Measurements from ENCODE around the gene ZNF273.

The ZNF273 gene

DNA sequence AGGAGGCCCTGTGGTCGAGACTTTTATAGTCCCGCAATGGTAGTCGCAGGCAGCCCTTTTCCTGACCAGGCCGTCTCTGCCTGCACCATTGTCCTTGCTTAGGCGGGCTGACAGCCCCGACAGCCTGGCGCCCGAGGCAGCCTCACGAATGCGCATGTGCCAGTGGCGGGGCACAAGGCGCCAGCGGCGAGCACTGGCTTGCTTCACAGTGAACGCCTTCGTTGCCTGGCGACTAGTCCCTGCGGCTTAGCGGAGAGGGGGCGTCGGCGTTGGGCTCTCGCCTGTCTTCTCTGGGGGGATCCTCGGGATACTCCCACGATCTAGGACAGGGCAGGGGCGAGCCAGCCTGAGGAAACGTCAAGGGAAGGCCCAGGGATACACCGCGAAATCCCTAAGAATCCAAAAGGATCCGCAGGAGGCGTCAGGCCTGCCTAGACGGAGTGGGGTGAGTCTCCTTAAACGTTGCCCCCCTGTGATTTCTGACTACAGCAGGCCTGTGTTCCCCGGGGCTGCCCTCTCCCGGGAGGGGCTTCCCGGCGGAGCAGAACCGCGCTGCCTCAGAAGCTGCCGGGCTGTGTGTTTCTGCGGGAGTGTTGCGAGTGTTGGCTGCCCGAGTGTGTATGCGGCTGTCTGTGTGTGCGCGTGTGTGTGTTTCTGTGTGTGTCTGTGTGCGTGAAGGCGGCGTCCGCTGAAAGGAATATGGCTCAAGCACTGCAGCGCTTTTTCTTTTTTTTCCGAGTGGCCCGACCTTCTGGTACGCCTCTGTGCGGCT lies 20.5 kb upstream of the ZNF273 start (continued):
- TF ChIP-seq, protein P1, sequence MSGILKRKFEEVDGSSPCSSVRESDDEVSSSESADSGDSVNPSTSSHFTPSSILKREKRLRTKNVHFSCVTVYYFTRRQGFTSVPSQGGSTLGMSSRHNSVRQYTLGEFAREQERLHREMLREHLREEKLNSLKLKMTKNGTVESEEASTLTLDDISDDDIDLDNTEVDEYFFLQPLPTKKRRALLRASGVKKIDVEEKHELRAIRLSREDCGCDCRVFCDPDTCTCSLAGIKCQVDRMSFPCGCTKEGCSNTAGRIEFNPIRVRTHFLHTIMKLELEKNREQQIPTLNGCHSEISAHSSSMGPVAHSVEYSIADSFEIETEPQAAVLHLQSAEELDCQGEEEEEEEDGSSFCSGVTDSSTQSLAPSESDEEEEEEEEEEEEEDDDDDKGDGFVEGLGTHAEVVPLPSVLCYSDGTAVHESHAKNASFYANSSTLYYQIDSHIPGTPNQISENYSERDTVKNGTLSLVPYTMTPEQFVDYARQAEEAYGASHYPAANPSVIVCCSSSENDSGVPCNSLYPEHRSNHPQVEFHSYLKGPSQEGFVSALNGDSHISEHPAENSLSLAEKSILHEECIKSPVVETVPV (CRISPR knock-in tag; IDR thresholded peaks at IDR 0.05): no peak
- no peak for TF ChIP-seq SNAI2 (CRISPR knock-in tag; IDR thresholded peaks at IDR 0.05)

DNA sequence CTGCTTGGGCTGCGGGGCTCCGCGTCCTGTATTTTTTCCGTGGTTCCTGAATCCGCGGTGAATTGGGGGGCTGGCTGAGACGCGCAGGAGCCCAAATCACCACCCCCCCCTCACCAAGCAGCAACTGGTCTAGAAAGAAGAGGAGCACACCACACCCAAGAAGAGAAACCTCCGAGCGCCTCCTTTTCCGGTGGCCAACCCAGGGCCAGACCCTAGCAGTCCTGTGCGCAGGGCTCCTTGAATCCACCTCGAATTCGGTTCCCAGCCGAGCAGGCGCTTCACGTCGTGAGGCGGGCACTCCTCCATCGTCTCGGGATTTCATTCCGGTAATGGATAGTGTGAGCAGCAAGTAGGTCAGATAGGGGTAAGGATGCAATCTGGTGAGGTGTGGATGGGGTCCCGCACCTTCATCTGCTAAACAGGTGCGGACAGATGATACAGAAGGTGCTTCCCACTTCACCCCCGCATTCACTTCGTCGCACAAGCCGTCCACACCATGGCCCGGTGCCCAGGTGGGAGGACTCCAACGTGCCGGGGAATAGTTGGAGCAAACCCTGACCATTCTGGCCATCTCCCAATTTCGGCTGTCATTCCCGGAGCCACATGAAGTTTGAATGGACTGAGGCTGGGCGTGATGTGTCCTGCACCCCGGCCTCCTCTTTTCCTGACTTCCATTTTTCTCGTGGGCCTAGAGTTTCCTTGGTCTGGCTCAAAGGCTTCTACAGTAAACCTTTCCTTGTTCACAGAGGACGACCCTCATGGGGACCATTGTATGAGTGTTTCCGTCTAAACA lies 19.8 kb upstream of the ZNF273 start:
- ATAC-seq: no peak
- TF ChIP-seq, protein P2, sequence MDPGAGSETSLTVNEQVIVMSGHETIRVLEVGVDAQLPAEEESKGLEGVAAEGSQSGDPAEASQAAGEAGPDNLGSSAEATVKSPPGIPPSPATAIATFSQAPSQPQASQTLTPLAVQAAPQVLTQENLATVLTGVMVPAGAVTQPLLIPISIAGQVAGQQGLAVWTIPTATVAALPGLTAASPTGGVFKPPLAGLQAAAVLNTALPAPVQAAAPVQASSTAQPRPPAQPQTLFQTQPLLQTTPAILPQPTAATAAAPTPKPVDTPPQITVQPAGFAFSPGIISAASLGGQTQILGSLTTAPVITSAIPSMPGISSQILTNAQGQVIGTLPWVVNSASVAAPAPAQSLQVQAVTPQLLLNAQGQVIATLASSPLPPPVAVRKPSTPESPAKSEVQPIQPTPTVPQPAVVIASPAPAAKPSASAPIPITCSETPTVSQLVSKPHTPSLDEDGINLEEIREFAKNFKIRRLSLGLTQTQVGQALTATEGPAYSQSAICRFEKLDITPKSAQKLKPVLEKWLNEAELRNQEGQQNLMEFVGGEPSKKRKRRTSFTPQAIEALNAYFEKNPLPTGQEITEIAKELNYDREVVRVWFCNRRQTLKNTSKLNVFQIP (CRISPR knock-in tag; IDR thresholded peaks at IDR 0.05; ENCODE audit: borderline replicate concordance, low read depth): no peak
- TF ChIP-seq ZFP3 (CRISPR knock-in tag; IDR thresholded peaks at IDR 0.05): no peak
- TF ChIP-seq ARNTL (CRISPR knock-in tag; IDR thresholded peaks at IDR 0.05; ENCODE audit: borderline replicate concordance, low read depth): no peak
- TF ChIP-seq, protein P3, sequence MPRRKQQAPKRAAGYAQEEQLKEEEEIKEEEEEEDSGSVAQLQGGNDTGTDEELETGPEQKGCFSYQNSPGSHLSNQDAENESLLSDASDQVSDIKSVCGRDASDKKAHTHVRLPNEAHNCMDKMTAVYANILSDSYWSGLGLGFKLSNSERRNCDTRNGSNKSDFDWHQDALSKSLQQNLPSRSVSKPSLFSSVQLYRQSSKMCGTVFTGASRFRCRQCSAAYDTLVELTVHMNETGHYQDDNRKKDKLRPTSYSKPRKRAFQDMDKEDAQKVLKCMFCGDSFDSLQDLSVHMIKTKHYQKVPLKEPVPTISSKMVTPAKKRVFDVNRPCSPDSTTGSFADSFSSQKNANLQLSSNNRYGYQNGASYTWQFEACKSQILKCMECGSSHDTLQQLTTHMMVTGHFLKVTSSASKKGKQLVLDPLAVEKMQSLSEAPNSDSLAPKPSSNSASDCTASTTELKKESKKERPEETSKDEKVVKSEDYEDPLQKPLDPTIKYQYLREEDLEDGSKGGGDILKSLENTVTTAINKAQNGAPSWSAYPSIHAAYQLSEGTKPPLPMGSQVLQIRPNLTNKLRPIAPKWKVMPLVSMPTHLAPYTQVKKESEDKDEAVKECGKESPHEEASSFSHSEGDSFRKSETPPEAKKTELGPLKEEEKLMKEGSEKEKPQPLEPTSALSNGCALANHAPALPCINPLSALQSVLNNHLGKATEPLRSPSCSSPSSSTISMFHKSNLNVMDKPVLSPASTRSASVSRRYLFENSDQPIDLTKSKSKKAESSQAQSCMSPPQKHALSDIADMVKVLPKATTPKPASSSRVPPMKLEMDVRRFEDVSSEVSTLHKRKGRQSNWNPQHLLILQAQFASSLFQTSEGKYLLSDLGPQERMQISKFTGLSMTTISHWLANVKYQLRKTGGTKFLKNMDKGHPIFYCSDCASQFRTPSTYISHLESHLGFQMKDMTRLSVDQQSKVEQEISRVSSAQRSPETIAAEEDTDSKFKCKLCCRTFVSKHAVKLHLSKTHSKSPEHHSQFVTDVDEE (CRISPR knock-in tag; IDR thresholded peaks at IDR 0.05): no peak
- TF ChIP-seq GLIS3 (CRISPR knock-in tag; IDR thresholded peaks at IDR 0.05): no peak
- no peak for TF ChIP-seq TCF4 (CRISPR knock-in tag; IDR thresholded peaks at IDR 0.05; ENCODE audit: borderline replicate concordance)
- TF ChIP-seq, protein P1 (CRISPR knock-in tag; IDR thresholded peaks at IDR 0.05): no peak
- no peak for TF ChIP-seq RARB (CRISPR knock-in tag; IDR thresholded peaks at IDR 0.05)
- TF ChIP-seq TOX (CRISPR knock-in tag; IDR thresholded peaks at IDR 0.05; ENCODE audit: borderline replicate concordance): no peak
- TF ChIP-seq ZNF565 (CRISPR knock-in tag; conservative IDR thresholded peaks at IDR 0.05; ENCODE audit: low read depth): no peak
- TF ChIP-seq ESRRG (CRISPR knock-in tag; IDR thresholded peaks at IDR 0.05): no peak
- TF ChIP-seq ZFP30 (CRISPR knock-in tag; IDR thresholded peaks at IDR 0.05): no peak

DNA sequence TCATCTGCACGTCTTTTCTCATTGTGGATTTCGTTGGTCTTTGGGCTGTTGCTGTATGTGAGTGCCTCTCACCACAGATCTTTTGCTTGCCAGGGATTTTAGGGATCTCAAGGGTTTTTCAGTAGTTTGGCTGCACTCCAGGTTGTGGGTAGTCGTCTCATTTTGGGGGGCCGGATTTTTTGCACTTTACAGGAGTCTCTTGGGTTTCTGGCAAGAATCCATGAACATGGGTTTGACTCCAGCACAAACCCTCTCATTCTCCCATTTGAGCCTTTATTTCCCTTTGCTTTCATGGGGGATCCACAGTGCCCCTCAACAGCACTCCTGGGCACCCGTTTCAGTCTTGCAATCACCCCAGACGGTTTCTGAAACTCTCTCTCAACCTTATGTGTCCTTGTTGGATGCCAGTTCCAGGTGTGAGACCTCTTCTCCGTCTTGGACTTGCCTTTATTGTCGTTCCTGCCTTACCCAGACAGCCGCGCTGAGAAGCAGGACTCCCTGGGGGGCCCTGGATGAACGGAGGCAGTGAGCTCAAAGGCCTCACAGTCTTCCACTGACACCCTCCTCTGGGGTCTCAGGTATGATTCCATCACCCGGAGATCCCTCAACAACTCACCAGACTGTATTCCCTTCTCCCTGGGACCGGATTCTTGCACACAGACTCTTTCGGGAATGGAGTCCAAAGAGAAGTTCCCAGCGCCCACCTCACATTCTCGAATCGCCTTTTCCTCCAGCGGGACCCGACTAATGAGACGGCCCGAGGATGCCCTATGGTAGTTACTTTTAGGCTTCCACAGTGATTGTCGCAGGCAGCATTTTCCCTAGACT lies 18.8 kb upstream of the ZNF273 start:
- no peak for ATAC-seq
- TF ChIP-seq ZC3H10 (CRISPR knock-in tag; IDR thresholded peaks at IDR 0.05) (no peak), TCF4 (CRISPR knock-in tag; IDR thresholded peaks at IDR 0.05; ENCODE audit: borderline replicate concordance) (no peak), RARB (CRISPR knock-in tag; IDR thresholded peaks at IDR 0.05) (no peak), CSDC2 (CRISPR knock-in tag; IDR thresholded peaks at IDR 0.05) (no peak), ZFP30 (CRISPR knock-in tag; IDR thresholded peaks at IDR 0.05) (no peak), ZNF8 (CRISPR knock-in tag; IDR thresholded peaks at IDR 0.05) (no peak), GLIS3 (CRISPR knock-in tag; IDR thresholded peaks at IDR 0.05) (no peak), ESRRG (CRISPR knock-in tag; IDR thresholded peaks at IDR 0.05) (no peak), ZNF70 (CRISPR knock-in tag; IDR thresholded peaks at IDR 0.05) (no peak), ISL1 (CRISPR knock-in tag; IDR thresholded peaks at IDR 0.05) (no peak)
- TF ChIP-seq, protein P1 (CRISPR knock-in tag; IDR thresholded peaks at IDR 0.05): no peak

All from SK-N-SH treated with all-trans-retinoic acid at 6 μM for 48 hours (cell line).